GM06990 (cell line): ENCODE results near the gene PPM1M.

Experiments
- DNase-seq: peaks from one replicate; pipeline ENCODE4 v3.0.0-alpha.2; 2011; ENCODE audit not compliant: insufficient read length; ENCODE audit errors: extremely low read depth
- H3K27me3 ChIP-seq: replicated peaks from 2 replicates; pipeline ENCODE4 v1.6.0; 2011; ENCODE audit warnings: low read length; ENCODE audit not compliant: control insufficient read depth, insufficient read depth
- H3K36me3 ChIP-seq: 2 replicates; pipeline ENCODE4 v1.5.1; 2011; ENCODE audit warnings: low read length; ENCODE audit not compliant: control insufficient read depth, insufficient read depth
- H3K4me3 ChIP-seq: replicated peaks from 2 replicates; pipeline ENCODE4 v1.5.1; 2011; ENCODE audit warnings: low read depth, mild to moderate bottlenecking, control low read depth, low read length
- CTCF ChIP-seq: IDR thresholded peaks from 2 replicates; pipeline ENCODE4 v1.5.1; 2011; ENCODE audit warnings: low read length, control low read depth, mild to moderate bottlenecking, inconsistent platforms; ENCODE audit not compliant: insufficient read depth, poor library complexity, severe bottlenecking

The PPM1M gene

GRCh38 chr3:52240059-52240885, 5.3 kb upstream of the PPM1M start:
- Histone ChIP-seq H3K27me3 (no peaks in the 10 kb centered on the region), H3K36me3 (peaks cover 4% of the 10 kb centered on the region), H3K4me3 (peak overlapping the region; percentile 94)
- no peak for DNase-seq
- TF ChIP-seq CTCF = peak; percentile 27

DNA sequence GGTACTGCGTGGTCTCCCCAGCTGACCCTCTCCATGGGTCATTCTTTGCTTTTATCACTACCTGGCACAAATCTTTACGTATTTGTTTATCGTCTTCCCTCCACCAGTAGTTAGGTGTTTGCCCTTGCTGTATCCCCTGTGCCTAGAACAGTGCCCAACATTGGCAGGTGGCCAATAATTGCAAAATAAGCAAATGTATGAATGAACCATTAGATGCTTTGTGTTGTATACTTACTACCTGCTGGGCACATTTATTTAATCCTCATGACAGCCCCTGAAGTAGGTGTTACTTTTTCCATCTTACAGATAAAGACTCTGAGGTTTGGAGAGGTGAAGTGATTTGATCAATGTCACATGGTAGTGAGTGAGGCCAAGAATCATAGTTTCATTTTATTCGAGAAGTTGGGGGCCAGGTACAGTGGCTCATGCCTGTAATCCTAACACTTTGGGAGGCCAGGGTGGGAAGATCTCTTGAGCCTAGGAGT, 4.6 kb upstream of the PPM1M start:
- no peak for TF ChIP-seq CTCF
- no peak for DNase-seq
- H3K36me3 ChIP-seq = no peaks in the 10 kb centered on the region; the same call in 1 of the 2 replicates
- H3K4me3 ChIP-seq = no peak overlapping the region
- H3K27me3 ChIP-seq = no peaks in the 10 kb centered on the region

DNA sequence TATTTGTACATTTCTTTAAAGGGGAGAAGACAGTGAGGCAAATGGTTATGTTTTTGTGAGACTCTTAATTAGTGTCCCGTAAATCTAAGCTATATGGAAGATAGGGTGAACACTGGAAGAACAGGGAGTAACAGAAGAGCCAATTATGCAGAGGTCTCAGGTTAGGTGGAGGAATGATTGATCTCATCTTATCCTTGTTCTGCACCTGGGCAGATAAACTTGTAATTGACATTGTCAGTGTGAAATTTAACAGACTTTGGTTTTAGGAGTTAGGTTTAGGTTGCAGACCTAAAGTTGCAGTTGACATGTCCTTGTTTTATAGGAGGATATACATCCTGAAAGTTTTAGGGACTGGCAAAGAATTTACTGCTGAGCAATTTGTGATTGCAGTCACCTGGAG, 3.5 kb upstream of the PPM1M start:
- TF ChIP-seq CTCF = no peak
- Histone ChIP-seq H3K27me3 (no peaks in the 10 kb centered on the region), H3K4me3 (no peak overlapping the region), H3K36me3 (no peaks in the 10 kb centered on the region)
- no peak for DNase-seq

DNA sequence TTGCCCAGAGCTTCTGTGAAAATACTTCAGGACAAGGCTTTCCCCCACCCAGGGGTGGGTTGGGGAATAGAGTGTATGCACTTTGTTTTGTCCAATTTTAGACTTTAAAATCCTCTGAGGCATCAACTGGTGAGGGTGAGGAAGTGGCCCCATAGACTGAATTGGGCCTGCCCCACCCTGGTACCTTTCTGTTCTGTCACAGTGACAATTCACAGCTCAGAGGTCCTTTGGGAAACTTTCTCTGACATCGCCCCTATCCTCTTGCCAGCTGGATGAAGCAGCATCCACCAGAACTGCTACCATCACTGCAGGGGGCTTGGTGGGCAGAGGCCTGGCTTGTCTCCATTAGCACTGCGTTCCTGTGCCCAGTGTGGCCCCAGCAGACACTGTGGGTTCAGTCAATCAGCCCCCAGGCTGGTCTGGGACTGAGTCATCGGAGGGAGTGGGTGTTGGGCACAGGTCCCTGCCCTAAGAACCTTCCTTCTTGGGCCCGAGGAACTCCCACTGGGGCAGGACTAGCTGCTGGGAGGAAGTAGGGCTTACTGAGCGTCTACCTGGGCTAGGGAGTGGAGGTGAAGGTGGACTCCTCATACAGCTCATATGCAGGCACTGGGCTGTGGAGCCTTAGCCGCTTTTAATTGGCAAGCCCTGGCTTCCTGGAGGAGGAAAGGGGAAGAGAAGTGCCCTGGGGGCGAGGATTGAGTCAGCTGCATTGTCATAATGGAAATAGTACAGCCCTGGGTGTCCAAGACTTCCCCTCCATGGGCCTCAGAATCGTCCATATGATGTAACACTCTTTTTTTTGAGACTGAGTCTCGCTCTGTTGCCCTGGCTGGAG, 1.5 kb upstream of the PPM1M start:
- DNase-seq = peak; percentile 82
- no peak for TF ChIP-seq CTCF
- Histone ChIP-seq H3K27me3 (no peaks in the 10 kb centered on the region), H3K4me3 (peak overlapping the region; percentile 76), H3K36me3 (peaks cover 6% of the 10 kb centered on the region)

GRCh38 chr3:52246264-52246620, 683 bp downstream of the PPM1M start:
- DNase-seq = no peak
- Histone ChIP-seq H3K36me3 (peaks cover 14% of the 10 kb centered on the region), H3K27me3 (no peaks in the 10 kb centered on the region), H3K4me3 (peak overlapping the region; percentile 76)
- TF ChIP-seq CTCF = no peak
